Islet of Langerhans (tissue), 1 donor: Measurements from ENCODE around the gene LAMC1.

Experiments
- FAIRE-seq: peaks from one replicate; lab custom pipeline; 2011; peaks lifted over from hg19 to GRCh38; lab: Jason Lieb, UNC

Gene LAMC1

DNA sequence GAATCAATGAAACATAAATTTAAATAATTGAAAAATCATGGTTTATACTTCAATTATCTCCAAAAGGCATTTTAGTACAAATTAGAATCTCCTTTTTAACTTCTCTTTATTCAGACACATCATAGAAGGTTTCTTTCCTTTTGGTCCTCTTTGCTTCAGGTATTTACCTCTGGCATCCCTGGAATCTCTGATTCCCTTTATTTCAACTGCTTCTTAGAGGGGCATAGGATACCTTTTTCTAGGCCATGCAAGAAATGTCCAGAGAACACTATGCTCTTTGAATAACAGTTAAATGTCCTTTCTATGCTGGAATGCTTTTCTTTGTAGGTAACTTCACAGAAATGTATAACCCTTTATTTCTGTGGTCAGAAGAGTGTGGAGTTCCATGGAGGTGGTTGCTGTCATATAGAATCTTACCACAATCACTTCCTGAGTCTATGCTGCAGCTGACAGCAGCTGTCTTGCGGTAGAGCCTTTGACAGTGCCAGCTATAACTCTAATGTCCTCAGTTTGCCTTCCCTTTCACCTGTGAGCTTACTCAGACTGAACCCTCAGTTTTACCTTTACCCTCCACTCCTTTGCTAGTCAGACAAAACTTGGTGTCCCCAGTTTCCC lies 171.4 kb downstream of the LAMC1 start:
- no peak for FAIRE-seq

DNA sequence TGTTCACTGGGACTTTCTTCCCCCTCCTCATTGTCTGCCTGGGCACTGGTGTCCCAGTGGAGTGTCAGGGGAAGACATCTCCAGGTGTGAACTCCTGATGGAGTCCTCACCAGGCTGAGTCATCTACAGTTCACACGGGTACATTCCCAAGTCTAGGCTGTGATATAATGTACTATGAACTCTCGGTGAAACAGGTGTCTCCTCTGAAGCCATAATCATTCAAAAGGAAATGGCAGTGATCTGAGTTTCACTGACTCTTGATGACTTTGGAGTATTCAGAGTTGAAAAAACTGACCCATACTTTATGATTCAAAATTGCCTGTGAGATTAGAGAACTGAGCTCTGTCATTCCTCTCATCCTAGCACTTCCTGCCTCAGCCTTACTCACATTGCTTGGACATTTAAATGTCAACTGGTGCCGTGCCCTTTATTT lies 171.9 kb downstream of the LAMC1 start:
- no peak for FAIRE-seq
